HG03159 (cell line): ENCODE results near the gene PLEKHM2.
"Not testable (repeated sequence)": the region's sequence is repeated elsewhere in the genome, so short reads cannot be mapped to it uniquely, and the experiment has no call there.

Source experiments
- ATAC-seq: cut with Tn5 transposase; IDR thresholded peaks from one replicate; pipeline ENCODE4 v1.9.1; 2021; ENCODE audit warnings: mild to moderate bottlenecking, moderate library complexity; ENCODE audit not compliant: unreplicated experiment

The PLEKHM2 gene

GRCh38 chr1:15676688-15677661 is 7.1 kb upstream of the PLEKHM2 start:
- no peak for ATAC-seq

GRCh38 chr1:15678578-15678977 is 5.5 kb upstream of the PLEKHM2 start:
- no peak for ATAC-seq

- no peak for ATAC-seq
These were observed 4.0 kb upstream of the PLEKHM2 start for GRCh38 chr1:15680131-15680530.

GRCh38 chr1:15680561-15681348 is 3.4 kb upstream of the PLEKHM2 start:
- ATAC-seq, result no peak

- ATAC-seq, result no peak
These were observed 2.5 kb upstream of the PLEKHM2 start for GRCh38 chr1:15681349-15682292.

- ATAC-seq, result no peak
These were observed 1.2 kb upstream of the PLEKHM2 start for GRCh38 chr1:15682936-15683341.

GRCh38 chr1:15683345-15684039 is 628 bp upstream of the PLEKHM2 start:
- ATAC-seq, result no peak

GRCh38 chr1:15684468-15685291 is 560 bp downstream of the PLEKHM2 start:
- peak; percentile 39 for ATAC-seq

- no peak for ATAC-seq
These were observed 1.7 kb downstream of the PLEKHM2 start for GRCh38 chr1:15685820-15686219.

- ATAC-seq, result no peak
These were observed 3.3 kb downstream of the PLEKHM2 start for GRCh38 chr1:15687446-15687845.

- no peak for ATAC-seq
These were observed 6.2 kb downstream of the PLEKHM2 start for GRCh38 chr1:15690317-15690716.

GRCh38 chr1:15691434-15692032 is 7.4 kb downstream of the PLEKHM2 start:
- ATAC-seq, result no peak

GRCh38 chr1:15692121-15692682 is 8.1 kb downstream of the PLEKHM2 start:
- no peak for ATAC-seq

- ATAC-seq, result no peak
These were observed 9.3 kb downstream of the PLEKHM2 start for GRCh38 chr1:15693371-15693770.

GRCh38 chr1:15696956-15697521 is 12.9 kb downstream of the PLEKHM2 start:
- peak; percentile 97 for ATAC-seq

- no peak for ATAC-seq
These were observed 14.1 kb downstream of the PLEKHM2 start for GRCh38 chr1:15698201-15698600.

GRCh38 chr1:15699321-15699720 is 15.2 kb downstream of the PLEKHM2 start:
- ATAC-seq, result not testable (repeated sequence)

- no peak for ATAC-seq
These were observed 16.4 kb downstream of the PLEKHM2 start for GRCh38 chr1:15700508-15700907.
